Fibroblast of skin of back (primary cell): ENCODE results near the gene IGFBP5.

ENCODE experiments used
- DNase-seq: peaks from one replicate; pipeline ENCODE4 v3.0.0-alpha.2; 2013

The IGFBP5 gene

DNA sequence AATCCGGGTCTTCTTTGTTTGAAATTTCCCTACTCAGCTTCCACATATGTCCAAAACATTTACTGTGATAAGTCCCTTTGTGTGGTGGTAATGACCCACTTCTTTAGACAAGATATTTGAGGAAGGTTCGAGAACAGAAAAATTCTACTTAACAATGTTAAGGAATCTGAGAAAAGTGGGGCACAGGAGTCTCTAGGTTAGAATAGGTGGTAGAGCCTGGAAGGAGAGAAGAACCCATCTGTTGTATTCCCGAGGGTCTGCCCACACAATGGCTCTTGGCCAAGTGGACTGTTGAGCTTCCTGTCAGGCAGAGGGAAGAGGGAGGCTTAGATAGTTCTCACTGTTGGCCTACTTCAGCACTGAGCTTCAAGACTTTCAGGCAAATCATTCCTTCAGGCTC lies 57.9 kb downstream of the IGFBP5 start:
- no peak for DNase-seq

DNA sequence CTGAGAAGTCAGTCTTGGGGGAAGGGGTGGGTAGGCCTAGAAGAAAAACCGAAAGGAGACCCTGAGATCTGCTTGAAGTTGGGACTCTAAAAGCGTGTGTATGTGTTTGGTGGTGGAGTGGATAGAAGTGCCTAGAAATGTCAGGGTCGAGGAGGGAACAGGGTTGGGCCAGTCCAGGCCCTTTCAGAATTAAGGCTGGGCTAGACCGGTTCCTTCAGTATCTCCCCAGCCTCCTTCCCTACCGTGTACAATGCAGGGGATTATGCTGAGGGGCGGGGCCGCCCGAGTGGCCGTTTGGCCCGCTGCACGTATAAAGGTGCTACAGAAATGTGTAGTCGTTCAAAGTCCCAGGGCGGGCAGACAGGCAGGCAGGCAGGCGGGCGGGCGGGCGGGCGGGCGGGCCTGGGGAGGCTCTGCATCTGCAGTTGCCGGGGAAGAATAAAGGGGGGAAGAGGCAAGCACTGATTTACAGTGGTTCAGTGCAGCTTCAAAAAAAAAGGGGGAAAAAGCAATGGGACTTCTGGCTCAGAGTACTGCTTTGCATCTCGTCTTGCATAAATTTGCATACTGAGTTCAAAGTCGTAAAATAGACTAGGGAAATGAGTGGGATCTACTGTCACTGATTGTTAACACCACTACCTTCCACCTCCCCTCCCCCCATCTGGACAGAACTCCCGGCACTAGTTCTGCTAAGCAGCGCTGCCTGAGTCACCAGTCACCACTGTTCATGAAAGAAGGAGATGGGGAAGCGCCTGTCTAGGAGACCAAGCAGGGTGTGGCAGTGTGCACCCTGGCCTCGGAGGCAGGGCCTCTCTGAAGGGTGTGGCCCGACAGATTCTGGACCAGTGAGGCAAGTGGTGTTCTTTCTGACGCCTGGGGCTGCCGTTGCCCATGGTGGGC lies 58.5 kb downstream of the IGFBP5 start:
- peak; percentile 77 for DNase-seq

DNA sequence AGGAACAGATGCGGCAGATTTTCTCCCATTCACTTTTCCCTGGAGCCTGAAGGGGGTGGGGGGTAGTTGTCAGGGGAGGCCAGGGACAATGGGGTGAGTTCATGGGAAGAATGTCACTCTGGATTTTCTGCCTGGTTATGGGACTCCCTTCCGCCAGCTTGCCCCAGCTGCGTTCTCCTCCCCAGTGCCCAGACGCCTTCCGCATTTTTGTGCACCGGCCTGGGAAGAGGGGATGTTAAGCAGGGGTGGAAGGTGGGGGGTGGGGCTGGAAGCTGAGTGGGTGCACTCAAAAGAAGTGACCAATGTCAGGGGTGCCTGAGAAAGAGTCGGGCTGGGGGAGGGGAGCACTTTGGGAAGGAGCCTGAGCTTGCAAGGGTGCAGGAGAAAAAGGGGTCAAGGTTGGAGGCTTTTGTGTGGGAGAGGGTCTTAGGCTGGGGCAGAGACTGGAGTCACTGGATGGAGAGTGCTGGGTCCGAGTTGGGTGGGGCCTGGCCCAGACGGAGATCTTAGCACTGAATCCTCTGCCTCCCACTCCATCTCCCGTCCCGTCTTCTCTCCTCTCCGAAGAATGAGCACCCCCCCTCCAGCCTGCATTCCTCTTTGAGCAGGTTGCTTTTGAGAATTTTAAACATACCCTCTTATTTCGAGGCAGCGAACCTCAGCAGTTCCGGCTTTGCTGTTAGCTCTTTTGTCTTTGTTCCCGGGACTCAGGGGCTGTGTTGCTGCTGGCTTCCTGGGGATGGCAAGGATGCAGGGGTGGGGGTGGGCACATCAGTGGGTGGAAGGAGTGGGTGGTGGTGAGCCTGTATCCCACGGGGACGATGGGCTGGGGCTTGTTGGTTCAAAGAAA lies 59.4 kb downstream of the IGFBP5 start:
- DNase-seq = peak; percentile 58

DNA sequence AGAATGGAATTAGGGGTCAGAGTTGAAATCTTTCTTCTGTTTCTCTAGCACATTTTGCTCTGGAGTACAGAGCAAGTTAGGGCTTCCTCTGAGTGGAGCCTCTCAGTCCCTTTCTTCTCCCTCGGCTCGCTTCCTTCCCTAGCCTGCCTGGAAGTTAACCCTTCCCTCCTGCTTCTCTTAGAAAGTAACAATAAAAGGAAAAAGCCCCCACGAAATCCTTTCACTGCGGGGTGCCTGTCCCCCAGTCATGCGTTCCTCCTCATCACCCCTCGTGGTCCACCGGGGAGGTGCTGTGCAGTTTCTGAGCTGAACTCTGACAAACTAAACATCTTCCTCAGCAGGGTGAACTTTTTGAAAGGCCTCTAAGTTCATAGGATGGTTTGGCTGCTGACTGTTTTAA lies 60.2 kb downstream of the IGFBP5 start:
- DNase-seq = no peak

DNA sequence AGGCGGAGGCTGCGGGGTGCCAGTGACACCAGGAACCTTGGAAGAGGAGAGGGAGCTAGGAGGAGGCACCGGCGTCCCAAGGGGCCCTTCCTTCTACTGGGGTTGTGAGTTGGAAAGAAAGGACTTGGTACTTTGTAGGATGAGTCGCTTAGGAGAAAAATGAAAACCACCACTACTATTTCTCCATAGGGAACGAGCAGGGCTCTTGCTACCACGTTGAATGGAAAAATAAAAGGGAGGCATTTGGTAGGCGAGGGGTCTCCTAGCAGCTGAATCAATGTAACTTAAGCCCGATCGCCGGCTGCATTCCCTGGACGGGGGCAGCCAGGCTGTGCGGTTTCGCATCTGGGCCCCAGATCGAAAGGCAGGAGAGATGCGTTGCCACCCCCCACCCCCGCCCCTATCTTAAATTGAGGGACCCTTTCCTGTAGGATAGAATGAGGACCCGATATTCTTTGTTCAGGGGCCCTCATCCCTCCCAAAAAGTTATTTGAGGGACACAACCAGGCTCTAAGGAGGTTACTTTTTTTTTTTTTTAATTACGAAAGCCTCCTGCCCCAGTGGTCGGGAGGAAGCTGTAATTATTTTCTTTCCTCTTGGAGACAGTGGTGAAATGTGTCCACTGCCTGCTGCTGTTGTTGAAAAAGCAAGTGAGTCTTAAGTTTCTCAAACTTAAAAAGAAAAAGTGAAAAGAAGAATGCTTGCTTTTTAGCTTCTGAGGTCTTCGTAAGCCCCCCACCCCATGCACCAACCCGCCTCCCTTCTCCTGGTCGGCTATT lies 60.8 kb downstream of the IGFBP5 start:
- no peak for DNase-seq

DNA sequence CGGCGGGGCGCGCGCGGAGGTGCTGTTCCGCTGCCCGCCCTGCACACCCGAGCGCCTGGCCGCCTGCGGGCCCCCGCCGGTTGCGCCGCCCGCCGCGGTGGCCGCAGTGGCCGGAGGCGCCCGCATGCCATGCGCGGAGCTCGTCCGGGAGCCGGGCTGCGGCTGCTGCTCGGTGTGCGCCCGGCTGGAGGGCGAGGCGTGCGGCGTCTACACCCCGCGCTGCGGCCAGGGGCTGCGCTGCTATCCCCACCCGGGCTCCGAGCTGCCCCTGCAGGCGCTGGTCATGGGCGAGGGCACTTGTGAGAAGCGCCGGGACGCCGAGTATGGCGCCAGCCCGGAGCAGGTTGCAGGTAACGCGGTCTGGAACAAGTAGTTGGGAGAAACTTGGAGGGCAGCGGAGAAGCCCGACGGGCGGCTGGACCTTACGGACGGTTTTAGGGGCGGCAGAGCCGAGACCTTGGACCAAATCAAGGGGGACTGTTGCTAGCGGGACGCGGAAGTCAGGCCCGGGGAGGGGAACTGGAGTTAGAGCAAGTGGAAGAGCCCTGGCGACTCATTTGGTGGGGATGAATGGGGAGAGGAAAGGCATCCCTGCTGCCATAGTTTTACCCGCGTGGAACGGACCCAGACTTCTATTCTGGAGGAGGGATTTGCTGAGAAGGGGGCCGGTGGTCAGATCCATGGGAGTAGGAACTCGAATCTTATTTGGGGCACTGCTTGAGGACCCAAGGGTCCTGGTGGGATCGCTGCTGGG lies 61.6 kb downstream of the IGFBP5 start:
- no peak for DNase-seq

DNA sequence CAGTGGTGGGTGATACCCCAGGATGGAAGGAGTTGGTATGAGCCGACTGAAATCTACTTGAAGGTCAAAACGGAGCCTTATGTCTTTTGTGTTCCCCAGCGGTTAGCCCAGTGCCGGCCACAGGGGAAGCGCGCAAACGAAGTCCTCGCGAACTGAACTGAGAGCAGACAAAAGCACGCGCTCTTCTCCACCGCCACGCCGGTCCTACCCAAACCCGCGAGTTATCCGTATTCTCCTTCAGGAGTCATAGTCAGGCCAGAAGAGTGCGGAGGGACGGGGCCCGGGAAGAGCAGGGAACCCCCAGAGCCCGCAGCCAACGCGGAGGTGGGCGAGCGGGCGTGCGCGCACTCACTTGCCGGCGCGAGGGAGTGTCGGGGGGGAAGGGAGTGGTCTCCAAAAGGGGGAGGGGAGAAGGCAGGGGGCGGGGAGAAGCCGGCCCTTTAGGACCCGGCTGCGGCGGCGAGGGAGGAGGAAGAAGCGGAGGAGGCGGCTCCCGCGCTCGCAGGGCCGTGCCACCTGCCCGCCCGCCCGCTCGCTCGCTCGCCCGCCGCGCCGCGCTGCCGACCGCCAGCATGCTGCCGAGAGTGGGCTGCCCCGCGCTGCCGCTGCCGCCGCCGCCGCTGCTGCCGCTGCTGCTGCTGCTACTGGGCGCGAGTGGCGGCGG lies 62.3 kb downstream of the IGFBP5 start, which contains the start of gene IGFBP2:
Gene IGFBP2, plus strand, starts transcription at position 469 of the 664 bp plus-strand sequence. Its CDS starts 104 bp downstream, at position 573.
- DNase-seq = peak; percentile 72

DNA sequence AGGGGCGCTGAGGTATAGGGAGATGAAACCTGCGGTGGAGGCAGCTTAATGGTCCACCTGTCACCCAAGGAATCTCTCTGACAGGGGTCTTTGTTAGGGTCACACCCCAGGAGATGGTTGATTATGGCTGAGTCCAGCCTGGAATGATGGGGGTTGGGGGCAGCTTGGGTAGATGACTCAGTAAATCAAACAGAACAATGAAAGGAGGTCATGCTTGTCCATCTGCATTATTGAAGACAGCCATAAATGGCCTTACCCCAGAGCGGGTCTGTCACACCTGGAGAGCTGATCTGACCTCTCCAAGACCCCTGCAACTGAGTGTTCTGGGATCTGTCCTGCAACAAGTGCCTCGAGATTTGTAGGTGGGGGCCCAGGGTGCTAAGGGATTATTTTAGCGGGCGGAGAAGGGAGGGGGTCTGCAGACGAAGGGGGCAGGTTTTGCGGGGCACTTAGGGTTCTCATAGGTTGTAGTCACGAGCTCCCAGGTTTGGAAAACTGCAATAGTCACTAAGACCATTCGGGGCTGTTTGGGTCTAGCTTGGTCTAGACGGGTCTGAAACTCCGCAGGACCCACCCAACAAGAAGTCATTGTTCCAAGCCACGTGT lies 62.9 kb downstream of the IGFBP5 start:
- no peak for DNase-seq

DNA sequence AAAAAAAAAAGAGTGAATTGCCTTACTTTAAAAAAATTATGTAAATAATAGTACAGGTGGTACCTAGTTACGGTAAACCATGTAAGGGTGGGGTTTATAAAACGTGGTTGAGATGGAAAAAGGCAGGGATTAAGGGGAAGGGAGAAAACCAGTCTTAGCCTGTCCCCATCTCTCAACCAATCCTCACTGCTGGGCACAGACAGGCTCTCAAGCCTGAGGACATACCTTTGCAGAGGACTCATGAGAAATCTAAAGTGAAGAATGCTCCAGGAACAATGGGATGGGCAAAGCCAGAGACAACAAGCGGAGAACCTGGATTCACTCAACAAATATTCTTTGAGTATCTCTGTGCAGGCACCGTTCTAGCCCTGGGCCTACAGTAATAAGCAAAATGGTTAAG lies 65.6 kb downstream of the IGFBP5 start:
- DNase-seq = no peak

DNA sequence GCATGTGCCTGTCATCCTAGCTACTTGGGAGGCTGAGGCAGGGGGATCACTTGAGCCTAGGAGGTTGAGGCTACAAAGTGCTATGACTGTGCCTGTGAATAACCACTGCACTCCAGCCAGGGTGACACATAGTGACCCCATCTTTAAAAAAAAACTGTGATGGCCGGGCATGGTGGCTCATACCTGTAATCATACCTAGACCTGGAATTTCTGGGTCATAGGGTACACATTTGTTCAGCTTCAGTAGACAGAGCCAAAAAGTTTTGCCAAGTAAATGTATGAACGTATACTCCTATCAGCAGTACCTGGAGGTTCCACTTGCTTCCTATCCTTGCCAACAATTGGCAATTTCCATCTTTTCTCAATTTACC lies 68.5 kb downstream of the IGFBP5 start:
- DNase-seq = no peak

DNA sequence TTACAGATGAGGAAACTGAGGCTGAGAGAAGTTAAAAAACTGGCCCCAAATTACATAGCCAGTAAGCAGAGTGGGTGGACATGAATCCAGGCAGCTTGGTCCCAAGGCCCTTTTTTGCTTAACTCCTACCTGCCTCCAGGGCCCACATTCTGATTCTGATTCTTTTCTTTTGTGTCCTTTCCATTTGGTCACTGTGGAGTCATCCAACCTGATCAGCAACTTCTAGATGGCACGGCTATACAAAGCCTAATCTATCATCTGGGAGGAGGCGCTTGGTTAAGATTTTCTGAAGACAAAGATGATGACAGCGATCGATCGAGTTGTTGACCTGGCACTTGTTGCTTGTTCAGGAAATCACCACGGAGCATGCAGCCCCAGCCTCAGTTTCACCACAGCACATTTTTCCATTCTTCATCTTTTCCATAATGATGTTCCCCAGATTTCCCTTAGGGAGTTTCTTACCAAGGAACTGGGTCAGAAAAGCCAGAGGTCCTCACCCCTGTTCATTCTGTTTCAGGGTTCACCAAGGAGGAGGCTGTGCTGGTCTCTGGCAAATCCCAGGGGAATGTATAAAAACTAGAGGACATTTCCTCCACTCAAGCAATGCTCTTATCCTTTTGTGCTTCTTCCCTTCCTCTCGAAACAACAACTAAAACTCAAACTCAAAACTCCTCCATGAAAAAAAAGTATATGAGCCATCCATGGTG lies 69.0 kb downstream of the IGFBP5 start:
- DNase-seq = no peak

DNA sequence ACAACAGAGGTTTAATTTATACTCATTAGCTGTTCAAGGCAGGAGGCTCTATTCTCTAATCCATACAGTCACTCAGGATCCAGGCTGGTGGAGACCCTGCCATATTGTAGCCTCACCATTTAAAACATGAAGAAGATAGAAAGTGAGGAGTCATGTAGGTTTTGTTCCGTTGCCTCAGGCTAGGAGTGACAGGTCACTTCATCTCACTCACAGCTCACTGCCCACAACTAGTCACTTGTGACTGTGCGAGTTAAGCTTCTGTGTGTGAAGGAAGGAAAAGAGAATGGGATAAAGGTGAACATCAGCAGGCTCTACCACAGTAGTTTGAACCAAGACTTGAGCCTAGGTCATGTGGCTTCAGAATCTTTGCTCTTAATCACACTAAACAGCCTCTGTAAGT lies 71.1 kb downstream of the IGFBP5 start:
- no peak for DNase-seq

DNA sequence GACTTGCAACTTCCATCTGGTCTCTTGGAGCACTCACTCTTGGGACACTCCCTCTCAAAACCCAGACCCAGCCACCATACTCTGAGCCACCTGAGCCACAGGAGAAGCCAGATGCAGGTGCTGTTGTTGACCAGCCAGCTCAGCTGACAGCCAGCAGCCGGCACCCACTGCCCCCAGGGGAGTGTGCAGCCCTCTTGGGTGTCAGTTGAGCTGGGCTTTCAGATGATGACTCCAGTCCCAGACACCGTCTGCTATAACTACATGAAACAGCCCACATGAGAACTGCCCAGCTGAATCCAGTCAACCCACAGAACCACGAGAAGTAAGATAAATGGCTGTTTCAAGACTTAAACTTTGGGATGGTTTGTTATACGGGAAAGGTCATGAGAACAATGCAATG lies 72.8 kb downstream of the IGFBP5 start:
- DNase-seq = no peak
